Stimulated activated CD4-positive, alpha-beta T cell treated with anti-CD3 and anti-CD28 coated beads, Interleukin-4, amount 100 ng/mL, for 48 hours (primary cell): ENCODE data around the gene ROMO1.
"Not testable (repeated sequence)": the region's sequence is repeated elsewhere in the genome, so short reads cannot be mapped to it uniquely, and the experiment has no call there.

ENCODE experiments used
- DNase-seq, 2 donors: peaks; one replicate each; pipeline ENCODE4 v3.0.0-alpha.2; 2020; ENCODE audit warnings: low read depth in 2 of 2

ROMO1 gene

GRCh38 chr20:35680452-35681183 is 18.6 kb upstream of the ROMO1 start:
- DNase-seq: no peak

- DNase-seq: no peak
Measured at GRCh38 chr20:35681960-35682359, 17.2 kb upstream of the ROMO1 start.

- DNase-seq: not testable (repeated sequence)
Measured at GRCh38 chr20:35685368-35685767, 13.8 kb upstream of the ROMO1 start.

- not testable (repeated sequence) for DNase-seq
Measured at GRCh38 chr20:35686872-35687271, 12.3 kb upstream of the ROMO1 start.

GRCh38 chr20:35690265-35690664 is 8.9 kb upstream of the ROMO1 start:
- no peak for DNase-seq

GRCh38 chr20:35695245-35695749 is 3.9 kb upstream of the ROMO1 start:
- no peak for DNase-seq

- no peak for DNase-seq
Measured at GRCh38 chr20:35695978-35696377, 3.2 kb upstream of the ROMO1 start.

GRCh38 chr20:35697696-35698297 is 1.4 kb upstream of the ROMO1 start:
- DNase-seq: no peak

GRCh38 chr20:35698298-35699126 is 693 bp upstream of the ROMO1 start:
- DNase-seq: no peak

GRCh38 chr20:35699957-35700624 is 886 bp downstream of the ROMO1 start:
- no peak for DNase-seq

- no peak for DNase-seq
Measured at GRCh38 chr20:35700625-35701148, 1.5 kb downstream of the ROMO1 start.

GRCh38 chr20:35702051-35702823 is 3.0 kb downstream of the ROMO1 start:
- no peak for DNase-seq

- DNase-seq: no peak
Measured at GRCh38 chr20:35702824-35703695, 3.9 kb downstream of the ROMO1 start.

GRCh38 chr20:35704514-35705261 is 5.5 kb downstream of the ROMO1 start:
- DNase-seq: no peak

GRCh38 chr20:35705894-35706293 is 6.7 kb downstream of the ROMO1 start:
- not testable (repeated sequence) for DNase-seq

GRCh38 chr20:35706591-35707529 is 7.7 kb downstream of the ROMO1 start:
- not testable (repeated sequence) for DNase-seq

- no peak for DNase-seq
Measured at GRCh38 chr20:35708502-35708901, 9.3 kb downstream of the ROMO1 start.

- DNase-seq: no peak
Measured at GRCh38 chr20:35709259-35709658, 10.1 kb downstream of the ROMO1 start.
